ENCODE data around the gene CYP2R1.

The CYP2R1 gene

DNA sequence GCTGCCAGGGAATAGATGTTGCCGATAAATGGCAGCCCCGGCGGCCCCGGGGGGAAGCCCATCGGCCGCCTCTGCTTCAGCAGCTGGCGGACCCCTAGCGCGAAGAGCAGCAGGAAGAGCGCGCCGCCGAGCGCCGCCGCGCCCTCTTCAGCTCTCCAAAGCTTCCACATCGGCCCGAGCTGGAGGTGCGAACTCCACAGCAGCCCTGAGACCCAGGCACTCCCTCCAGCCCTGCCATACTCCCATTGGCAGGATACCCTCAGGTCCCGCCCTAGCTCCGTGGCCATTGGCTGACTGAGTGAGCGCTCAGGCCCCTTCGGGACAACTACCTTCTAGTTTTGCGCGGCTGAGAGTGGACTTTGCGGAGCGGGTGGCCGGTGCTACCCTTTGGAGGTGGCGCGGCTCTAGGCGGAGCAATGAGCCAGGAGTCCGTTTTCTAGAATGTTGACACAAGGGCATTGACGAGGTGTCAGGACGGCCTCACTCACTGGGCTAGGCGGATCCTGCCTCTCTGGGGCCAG, at the start of gene CYP2R1:
Gene CYP2R1 (minus strand): TSS at position 196 of the 521 bp plus-strand sequence. CDS start 26 bp downstream, at position 170.
- Histone ChIP-seq H3K4me2 (ENCODE audit: low read length) (peak within 1 kb of the TSS; percentile 83), H3K79me2 (ENCODE audit: insufficient read depth, low read length) (no peaks in the 10 kb centered on the region), H3K4me1 (ENCODE audit: insufficient read depth, low read length, severe bottlenecking) (peaks cover 25% of the 10 kb centered on the region), H3K9me2 (ENCODE audit: low read depth, low read length) (no peaks in the 10 kb centered on the region), H3K9ac (ENCODE audit: low read length) (peak within 1 kb of the TSS; percentile 71), H2AFZ (ENCODE audit: low read length) (no peak within 1 kb of the TSS), H3F3A (ENCODE audit: insufficient read depth, low read length) (no peaks in the 10 kb centered on the region), H4K20me1 (ENCODE audit: insufficient read depth, low read length) (no peaks in the 10 kb centered on the region), H3K4me3 (ENCODE audit: low read depth, low read length, poor library complexity, severe bottlenecking) (peak within 1 kb of the TSS; percentile 71), H3K27me3 (ENCODE audit: insufficient read depth, low read length) (no peaks in the 10 kb centered on the region), H3K9me3 (ENCODE audit: low read length) (no peaks in the 10 kb centered on the region), H3K36me3 (ENCODE audit: insufficient read depth, low read length) (peaks cover 3% of the 10 kb centered on the region; the same call in 1 of the 2 replicates), H3K27ac (ENCODE audit: low read depth, low read length, poor library complexity, severe bottlenecking) (peak within 1 kb of the TSS; percentile 63)
- TF ChIP-seq CTCF (IDR thresholded peaks at IDR 0.05; ENCODE audit: low read length) (no peak; the same call in 1 of the 2 replicates), EZH2 (IDR thresholded peaks at IDR 0.05; ENCODE audit: borderline replicate concordance, low read length) (no peak)

DNA sequence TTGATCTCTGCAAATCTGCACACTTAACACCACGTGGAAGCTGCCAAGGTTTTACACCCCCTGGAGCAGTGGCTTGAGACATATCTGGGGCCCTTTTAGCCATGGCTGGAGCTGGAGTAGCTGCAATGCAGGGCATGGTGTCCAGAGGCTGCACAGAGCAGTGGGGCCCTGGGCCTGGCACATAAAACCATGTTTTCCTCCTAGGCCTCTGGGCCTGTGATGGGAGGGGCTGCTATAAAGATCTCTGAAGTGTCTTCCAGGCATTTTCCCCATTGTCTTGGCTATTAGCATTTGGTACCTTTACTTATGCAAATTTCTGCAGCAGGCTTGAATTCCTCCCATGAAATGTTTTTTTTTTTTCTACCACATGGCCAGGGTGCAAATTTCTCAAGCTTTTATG, 46.9 kb upstream of the CYP2R1 start:
- H3K4me3 ChIP-seq (ENCODE audit: low read depth, low read length, poor library complexity, severe bottlenecking), result no peak overlapping the region
- H3K27ac ChIP-seq (ENCODE audit: low read depth, low read length, poor library complexity, severe bottlenecking), result no peak overlapping the region
- H3K27me3 ChIP-seq (ENCODE audit: insufficient read depth, low read length), result no peaks in the 10 kb centered on the region
- H3K9me3 ChIP-seq (ENCODE audit: low read length), result no peaks in the 10 kb centered on the region
- no peaks in the 10 kb centered on the region for H4K20me1 ChIP-seq (ENCODE audit: insufficient read depth, low read length)
- no peaks in the 10 kb centered on the region for H3K36me3 ChIP-seq (ENCODE audit: insufficient read depth, low read length)
- H3K9me2 ChIP-seq (ENCODE audit: low read depth, low read length), result no peaks in the 10 kb centered on the region
- H3K9ac ChIP-seq (ENCODE audit: low read length), result no peak overlapping the region
- no peaks in the 10 kb centered on the region for H3F3A ChIP-seq (ENCODE audit: insufficient read depth, low read length)
- TF ChIP-seq CTCF (IDR thresholded peaks at IDR 0.05; ENCODE audit: low read length) (no peak), EZH2 (IDR thresholded peaks at IDR 0.05; ENCODE audit: borderline replicate concordance, low read length) (no peak)
- no peaks in the 10 kb centered on the region for H3K4me1 ChIP-seq (ENCODE audit: insufficient read depth, low read length, severe bottlenecking)
- no peaks in the 10 kb centered on the region for H3K79me2 ChIP-seq (ENCODE audit: insufficient read depth, low read length)
- H2AFZ ChIP-seq (ENCODE audit: low read length), result no peak overlapping the region
- H3K4me2 ChIP-seq (ENCODE audit: low read length), result no peak overlapping the region

DNA sequence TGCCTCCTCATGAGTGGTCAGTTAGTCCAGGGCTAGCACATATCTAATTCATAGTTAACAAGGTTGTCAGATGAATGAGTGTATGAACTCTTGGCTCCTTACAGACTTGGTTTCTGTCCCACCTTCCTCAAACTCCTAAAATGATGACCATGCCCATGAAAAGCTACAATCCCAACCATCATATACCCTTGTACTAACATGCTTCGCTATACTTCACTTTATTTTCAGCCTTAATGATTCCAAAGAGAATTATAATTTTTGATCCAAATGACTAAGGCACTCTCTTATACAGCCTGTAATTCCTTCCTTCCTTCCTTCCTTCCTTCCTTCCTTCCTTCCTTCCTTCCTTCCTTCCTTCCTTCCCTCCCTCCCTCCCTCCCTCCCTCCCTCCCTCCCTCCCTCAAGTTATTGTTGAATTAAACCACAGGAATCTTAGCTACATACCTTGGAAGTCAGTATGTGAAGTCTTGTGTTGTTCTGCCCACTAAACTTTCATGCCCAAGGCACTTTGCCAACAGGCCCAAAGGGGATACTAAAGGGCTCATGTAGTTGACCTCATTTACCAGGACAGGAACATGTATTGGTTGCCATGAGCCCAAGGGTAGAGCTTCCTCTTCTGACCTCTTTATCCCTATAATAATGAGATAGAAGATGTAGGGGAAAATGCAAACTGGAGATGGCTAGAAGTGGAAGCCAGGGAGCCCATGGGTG, 42.8 kb upstream of the CYP2R1 start:
- Histone ChIP-seq H2AFZ (ENCODE audit: low read length) (no peak overlapping the region), H3K36me3 (ENCODE audit: insufficient read depth, low read length) (no peaks in the 10 kb centered on the region), H3K4me2 (ENCODE audit: low read length) (no peak overlapping the region), H3K9ac (ENCODE audit: low read length) (no peak overlapping the region), H3F3A (ENCODE audit: insufficient read depth, low read length) (no peaks in the 10 kb centered on the region), H4K20me1 (ENCODE audit: insufficient read depth, low read length) (no peaks in the 10 kb centered on the region), H3K9me3 (ENCODE audit: low read length) (no peaks in the 10 kb centered on the region), H3K79me2 (ENCODE audit: insufficient read depth, low read length) (no peaks in the 10 kb centered on the region), H3K27ac (ENCODE audit: low read depth, low read length, poor library complexity, severe bottlenecking) (no peak overlapping the region), H3K4me1 (ENCODE audit: insufficient read depth, low read length, severe bottlenecking) (no peaks in the 10 kb centered on the region), H3K27me3 (ENCODE audit: insufficient read depth, low read length) (no peaks in the 10 kb centered on the region), H3K4me3 (ENCODE audit: low read depth, low read length, poor library complexity, severe bottlenecking) (no peak overlapping the region), H3K9me2 (ENCODE audit: low read depth, low read length) (no peaks in the 10 kb centered on the region)
- TF ChIP-seq CTCF (IDR thresholded peaks at IDR 0.05; ENCODE audit: low read length) (no peak), EZH2 (IDR thresholded peaks at IDR 0.05; ENCODE audit: borderline replicate concordance, low read length) (no peak)
